Activated CD4-positive, alpha-beta T cell treated with anti-CD3 and anti-CD28 coated beads, Interleukin-2, Interleukin-6, amounts not matched to agents 100 ng/mL and 50 ng/mL, durations not matched to agents 16 hours and 8 hours (primary cell): ENCODE measurements around the gene RAP2A.

Experiments used
- DNase-seq: peaks from one replicate; pipeline ENCODE4 v3.0.0-alpha.2; 2020

The RAP2A gene

GRCh38 chr13:97448503-97449251 lies 14.7 kb downstream of the RAP2A start:
- DNase-seq: no peak

GRCh38 chr13:97454699-97455098 lies 20.7 kb downstream of the RAP2A start:
- no peak for DNase-seq

GRCh38 chr13:97456047-97456446 lies 22.1 kb downstream of the RAP2A start:
- no peak for DNase-seq

- no peak for DNase-seq
Observed at GRCh38 chr13:97459215-97459777, 25.3 kb downstream of the RAP2A start.

GRCh38 chr13:97460004-97460775 lies 26.2 kb downstream of the RAP2A start:
- DNase-seq: no peak

- no peak for DNase-seq
Observed at GRCh38 chr13:97460853-97461252, 26.9 kb downstream of the RAP2A start.

GRCh38 chr13:97464561-97464960 lies 30.6 kb downstream of the RAP2A start:
- DNase-seq: no peak

- DNase-seq: no peak
Observed at GRCh38 chr13:97466722-97467121, 32.8 kb downstream of the RAP2A start.

GRCh38 chr13:97468331-97468730 lies 34.4 kb downstream of the RAP2A start:
- no peak for DNase-seq

- no peak for DNase-seq
Observed at GRCh38 chr13:97471711-97472110, 37.7 kb downstream of the RAP2A start.

GRCh38 chr13:97474349-97474980 lies 40.5 kb downstream of the RAP2A start:
- no peak for DNase-seq

GRCh38 chr13:97475011-97475410 lies 41.0 kb downstream of the RAP2A start:
- DNase-seq: no peak

GRCh38 chr13:97477844-97478243 lies 43.9 kb downstream of the RAP2A start:
- no peak for DNase-seq

GRCh38 chr13:97478247-97478646 lies 44.3 kb downstream of the RAP2A start:
- no peak for DNase-seq

GRCh38 chr13:97483465-97483864 lies 49.5 kb downstream of the RAP2A start:
- no peak for DNase-seq

GRCh38 chr13:97484301-97484700 lies 50.3 kb downstream of the RAP2A start:
- no peak for DNase-seq

GRCh38 chr13:97485320-97485719 lies 51.4 kb downstream of the RAP2A start:
- DNase-seq: no peak

GRCh38 chr13:97490702-97491307 lies 56.8 kb downstream of the RAP2A start:
- no peak for DNase-seq

- DNase-seq: no peak
Observed at GRCh38 chr13:97491452-97491851, 57.5 kb downstream of the RAP2A start.

- no peak for DNase-seq
Observed at GRCh38 chr13:97492257-97492656, 58.3 kb downstream of the RAP2A start.

- no peak for DNase-seq
Observed at GRCh38 chr13:97492684-97493371, 58.9 kb downstream of the RAP2A start.

- DNase-seq: no peak
Observed at GRCh38 chr13:97493456-97493855, 59.5 kb downstream of the RAP2A start.

- no peak for DNase-seq
Observed at GRCh38 chr13:97495678-97496077, 61.7 kb downstream of the RAP2A start.
